Endothelial cell of umbilical vein (primary cell): ENCODE measurements around the gene MYORG. TPM values are rescaled to one million over a fixed set of nuclear protein-coding genes. Genes with fewer than 3 reads are reported as not detected.

Source experiments
- BruUV-seq: library from RNA; stranded (reverse); fragments of 400-500 nt; replicated peaks from 2 replicates; lab custom pipeline; 2021; lab: Mats Ljungman, UMichigan
- CTCF ChIA-PET: fragments of 300-600, 350-600 bp; sonication (Branson Sonifier 250); formaldehyde crosslinking; loops from one replicate; lab custom pipeline; 2021; ENCODE audit warnings: antibody characterized with exemption, inconsistent platforms; lab: Charles Lee
- POLR2A ChIA-PET: fragments of 300-600, 350-600 bp; sonication (Branson Sonifier 250); formaldehyde crosslinking; loops from one replicate; lab custom pipeline; 2021; ENCODE audit warnings: antibody characterized with exemption, inconsistent platforms; lab: Charles Lee
- DNase-seq: peaks from one replicate; pipeline ENCODE4 v3.0.0-alpha.2; 2011; ENCODE audit warnings: low read depth, low spot score
- FAIRE-seq: peaks from 2 replicates; lab custom pipeline; 2011; peaks lifted over from hg19 to GRCh38; lab: Jason Lieb, UNC
- H2AFZ ChIP-seq: 2 replicates; pipeline ENCODE4 v1.6.0; 2012; ENCODE audit warnings: low read depth, low read length, control low read depth, inconsistent platforms
- H3K27ac ChIP-seq: 2 replicates; pipeline ENCODE4 v1.5.1; 2011; ENCODE audit warnings: low read depth, mild to moderate bottlenecking, control low read depth, low read length, moderate library complexity; ENCODE audit not compliant: insufficient read depth
- H3K27me3 ChIP-seq, 2 experiments: 2 replicates each; pipeline versions ENCODE4 v1.6.0 to v1.6.1; 2011; ENCODE audit warnings: low read length in 2 of 2, mixed read lengths in 1 of 2; ENCODE audit not compliant: control insufficient read depth in 2 of 2, insufficient read depth in 2 of 2
- H3K36me3 ChIP-seq, 2 experiments: 2 replicates in 1 of 2; 3 replicates in 1 of 2; pipeline ENCODE4 v1.5.1; 2011; ENCODE audit warnings: low read length in 2 of 2, mild to moderate bottlenecking in 1 of 2, moderate library complexity in 1 of 2; ENCODE audit not compliant: control insufficient read depth in 2 of 2, insufficient read depth in 2 of 2; ENCODE audit errors: extremely low read depth in 1 of 2
- H3K4me1 ChIP-seq: 3 replicates; pipeline ENCODE4 v1.5.1; 2011; ENCODE audit warnings: mild to moderate bottlenecking, low read length; ENCODE audit not compliant: control insufficient read depth, insufficient read depth; ENCODE audit errors: extremely low read depth
- H3K4me2 ChIP-seq: 2 replicates; pipeline ENCODE4 v1.6.1; 2011; ENCODE audit warnings: low read length, control low read depth, mixed read lengths; ENCODE audit not compliant: insufficient read depth
- H3K4me3 ChIP-seq, 3 experiments: fragments of 200-600 bp in 1 of 3; sonication (generic), shearing (Covaris generic) in 1 of 3; replicated peaks in 1 of 3; 2 replicates each; pipeline ENCODE4 v1.5.1; 2011 to 2016; ENCODE audit warnings: control low read depth in 3 of 3, low read length in 3 of 3, mild to moderate bottlenecking in 2 of 3, inconsistent platforms in 1 of 3, low read depth in 1 of 3, moderate library complexity in 1 of 3; ENCODE audit not compliant: insufficient read depth in 1 of 3
- H3K79me2 ChIP-seq: 2 replicates; pipeline ENCODE4 v1.6.0; 2012; ENCODE audit warnings: low read length, inconsistent platforms; ENCODE audit not compliant: control insufficient read depth, insufficient read depth
- H3K9ac ChIP-seq: replicated peaks from 2 replicates; pipeline ENCODE3; 2011; ENCODE audit warnings: low read length, control low read depth; ENCODE audit not compliant: insufficient read depth; ENCODE audit errors: extremely low read depth
- H3K9me1 ChIP-seq: replicated peaks from 3 replicates; pipeline ENCODE4 v1.6.0; 2011; ENCODE audit warnings: mild to moderate bottlenecking, low read length; ENCODE audit not compliant: control insufficient read depth, insufficient read depth; ENCODE audit errors: extremely low read depth
- H3K9me3 ChIP-seq: replicated peaks from 2 replicates; pipeline ENCODE4 v1.5.1; 2012; ENCODE audit warnings: low read length, inconsistent platforms; ENCODE audit not compliant: control insufficient read depth, insufficient read depth
- H4K20me1 ChIP-seq: replicated peaks from 2 replicates; pipeline ENCODE3; 2011; ENCODE audit warnings: mild to moderate bottlenecking, low read length; ENCODE audit not compliant: control insufficient read depth, insufficient read depth; ENCODE audit errors: extremely low read depth
- EZH2 ChIP-seq: IDR thresholded peaks from 2 replicates; pipeline ENCODE4 v1.6.1; 2012; ENCODE audit warnings: borderline replicate concordance, low read depth, mild to moderate bottlenecking, moderate library complexity, low read length, inconsistent platforms; ENCODE audit not compliant: severe bottlenecking
- FOS ChIP-seq: IDR thresholded peaks from 2 replicates; pipeline ENCODE4 v1.6.1; 2011; ENCODE audit warnings: mild to moderate bottlenecking, low read length, moderate library complexity, borderline replicate concordance; ENCODE audit not compliant: insufficient read depth
- MAX ChIP-seq: IDR thresholded peaks from 2 replicates; pipeline ENCODE4 v1.6.1; 2011; ENCODE audit not compliant: insufficient read depth, insufficient read length
- MYC ChIP-seq: IDR thresholded peaks from one replicate; pipeline ENCODE4 v1.6.1; 2011; ENCODE audit warnings: mild to moderate bottlenecking, low read depth, low read length
- dilution Hi-C: fragments of 300-500 bp; cut with MboI; formaldehyde crosslinking; loops from one replicate; pipeline ENCODE4 v1.15.0; 2019; ENCODE audit warnings: low sequenced_read_pairs; ENCODE audit not compliant: extremely low pct_ligation_motif_present
- intact Hi-C: fragments of 100-400 bp; cut with micrococcal nuclease; formaldehyde crosslinking; loops from one replicate; pipeline ENCODE4 v1.10.0; 2022
- polyA plus RNA-seq, 4 experiments: library from polyadenylated mRNA; depleted of rRNA in 3 of 4; stranded (reverse) in 3 of 4; unstranded in 1 of 4; fragments of >200 nt; gene quantifications; 2 replicates each; pipeline versions ENCODE4 v1.2.1 to v1.2.3, GENCODE V29; 2011 to 2012; ENCODE audit warnings: missing spikeins in 1 of 4
- total RNA-seq: library from RNA; stranded (reverse); gene quantifications from 2 replicates; pipeline ENCODE4 v1.2.3, GENCODE V29; 2021

The MYORG gene
- total and polyA plus RNA-seq, 2 donors (not counting 3 experiments of a cell fraction or from before 2014, with no cell fraction given): 2.8 to 7.0 TPM

- FAIRE-seq: no peak
- Histone ChIP-seq H3K9me1 (no peaks in the 10 kb centered on the region), H3K79me2 (no peaks in the 10 kb centered on the region)
These were observed 4.6 kb upstream of the MYORG start for GRCh38 chr9:34381323-34381722.

GRCh38 chr9:34380511-34381315 is 4.0 kb upstream of the MYORG start:
- peak; percentile 51 for TF ChIP-seq EZH2
- TF ChIP-seq MYC: no peak
- intact Hi-C loops (no loop called here), dilution Hi-C loops (no loop called here)
- H2AFZ ChIP-seq: peak overlapping the region; percentile 94
- FAIRE-seq (peak; percentile 44), DNase-seq (peak; percentile 74)
- no peaks in the 10 kb centered on the region for H4K20me1 ChIP-seq
- H3K4me3 ChIP-seq: peak overlapping the region in 2 of 3 experiments; percentile 28 to 38
- H3K9me1 ChIP-seq: no peaks in the 10 kb centered on the region
- peaks cover 11% of the 10 kb centered on the region for H3K4me1 ChIP-seq
- ChIA-PET CTCF (interaction anchor here (0.6 to 9.4 kb wide), 10 partner anchors 23 to 270 kb away, joined by 3 to 152 read pairs (median 8); no protein-coding TSS in a partner anchor), POLR2A (no interaction called here)
- BruUV-seq: no TSS peak
- H3K27ac ChIP-seq: no peak overlapping the region
- no peak overlapping the region for H3K9ac ChIP-seq
- no peaks in the 10 kb centered on the region for H3K27me3 ChIP-seq
- H3K79me2 ChIP-seq: no peaks in the 10 kb centered on the region
- no peaks in the 10 kb centered on the region for H3K9me3 ChIP-seq
- H3K36me3 ChIP-seq: no peaks in the 10 kb centered on the region
- peak overlapping the region; percentile 81 for H3K4me2 ChIP-seq

More at GRCh38 chr9:34381323-34381722, 4.6 kb upstream of the MYORG start:
- Histone ChIP-seq H3K4me2 (peak overlapping the region; percentile 81), H3K36me3 (no peaks in the 10 kb centered on the region), H3K27ac (no peak overlapping the region), H3K9ac (no peak overlapping the region), H2AFZ (peak overlapping the region; percentile 94), H3K9me3 (no peaks in the 10 kb centered on the region), H4K20me1 (no peaks in the 10 kb centered on the region), H3K4me1 (peaks cover 9% of the 10 kb centered on the region), H3K27me3 (no peaks in the 10 kb centered on the region), H3K4me3 (no peak overlapping the region)
- CTCF ChIA-PET: interaction anchor here (3.6 to 9.4 kb wide), 2 partner anchors 48 to 223 kb away, joined by 15 to 152 read pairs; no protein-coding TSS in a partner anchor
- intact Hi-C loops (no loop called here), dilution Hi-C loops (no loop called here)
- peak; percentile 21 for TF ChIP-seq EZH2
- no peak for TF ChIP-seq MAX
- no peak for TF ChIP-seq FOS
- POLR2A ChIA-PET: no interaction called here
- DNase-seq: no peak
- no TSS peak for BruUV-seq
